HUES64 (cell line): ENCODE measurements around the gene SERPINI2.
"Not testable (repeated sequence)": the region's sequence is repeated elsewhere in the genome, so short reads cannot be mapped to it uniquely, and the experiment has no call there.

ENCODE experiments used
- H3K27ac ChIP-seq: 2 replicates; pipeline ENCODE4 v1.7.0; 2013; ENCODE audit warnings: low read depth, low read length, inconsistent platforms
- H3K27me3 ChIP-seq: 2 replicates; pipeline ENCODE4 v1.6.1; 2013; ENCODE audit warnings: mild to moderate bottlenecking, low read length; ENCODE audit not compliant: insufficient read depth
- H3K36me3 ChIP-seq: 2 replicates; pipeline ENCODE4 v1.6.1; 2013; ENCODE audit warnings: mild to moderate bottlenecking, low read length; ENCODE audit not compliant: insufficient read depth
- H3K4me1 ChIP-seq: 2 replicates; pipeline ENCODE4 v1.6.1; 2013; ENCODE audit warnings: mild to moderate bottlenecking, low read length, moderate library complexity; ENCODE audit not compliant: insufficient read depth
- H3K4me3 ChIP-seq: 2 replicates; pipeline ENCODE4 v1.5.1; 2013; ENCODE audit warnings: mild to moderate bottlenecking, low read length, moderate library complexity
- H3K9ac ChIP-seq: 2 replicates; pipeline ENCODE4 v1.6.1; 2013; ENCODE audit warnings: mild to moderate bottlenecking, low read depth, low read length
- H3K9me3 ChIP-seq: 2 replicates; pipeline ENCODE4 v1.6.1; 2013; ENCODE audit warnings: low read depth, low read length; ENCODE audit not compliant: insufficient read depth
- WGBS: fragments of 150-250, 120-280 bp; methylation state at CpG from one replicate; pipeline ENCODE4 v1.1.7; 2013; ENCODE audit warnings: missing lambda C conversion rate; 5-methylcytosine and 5-hydroxymethylcytosine counted together

Gene SERPINI2

DNA sequence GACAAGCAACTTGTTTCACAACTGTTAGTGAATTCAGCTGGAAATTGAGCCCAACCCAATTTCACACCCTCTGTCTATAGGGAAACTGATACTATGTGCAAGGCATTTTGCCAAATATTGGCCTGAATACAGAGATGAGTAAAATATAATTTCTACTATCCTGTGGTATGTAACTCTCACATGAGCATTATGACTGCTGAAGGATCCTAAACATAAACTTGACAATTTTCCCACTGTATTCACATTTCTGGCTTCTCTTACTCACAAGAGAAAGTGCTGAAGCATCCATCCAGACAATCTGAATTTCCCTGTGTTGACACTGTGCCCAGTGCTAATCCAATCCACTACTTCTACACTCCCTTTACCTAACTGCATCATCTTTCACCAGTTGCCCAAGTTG is 28.4 kb downstream of the SERPINI2 start:
- H3K9me3 ChIP-seq, result peaks cover under 1% of the 10 kb centered on the region; the same call in 1 of the 2 replicates
- no peaks in the 10 kb centered on the region for H3K27me3 ChIP-seq
- no peak overlapping the region for H3K9ac ChIP-seq
- no peaks in the 10 kb centered on the region for H3K36me3 ChIP-seq
- H3K4me3 ChIP-seq, result no peak overlapping the region
- peaks cover 2% of the 10 kb centered on the region; the same call in 1 of the 2 replicates for H3K4me1 ChIP-seq
- H3K27ac ChIP-seq, result no peak overlapping the region

DNA sequence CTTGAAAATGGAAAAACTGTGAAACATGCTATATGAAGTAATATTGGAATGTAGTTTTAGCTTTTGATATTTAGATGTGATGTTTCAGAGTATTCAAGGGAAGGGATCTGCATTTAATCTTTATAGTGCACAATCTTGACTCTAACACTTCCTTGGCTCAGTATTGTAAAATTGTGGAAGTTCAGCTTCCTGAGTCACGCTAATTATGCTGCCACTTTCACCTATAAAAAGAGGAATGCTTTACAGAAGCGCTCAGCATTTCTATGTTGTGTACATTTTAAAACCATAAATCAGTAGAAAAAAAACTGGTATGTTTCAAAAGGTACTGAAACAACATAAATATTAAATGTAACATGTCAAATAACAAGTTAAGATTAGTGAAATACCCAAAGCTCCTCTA is 32.6 kb downstream of the SERPINI2 start:
- H3K9me3 ChIP-seq, result peaks cover 3% of the 10 kb centered on the region; the same call in 1 of the 2 replicates
- no peaks in the 10 kb centered on the region for H3K36me3 ChIP-seq
- no peak overlapping the region for H3K27ac ChIP-seq
- H3K4me3 ChIP-seq, result no peak overlapping the region
- H3K9ac ChIP-seq, result no peak overlapping the region
- no peaks in the 10 kb centered on the region for H3K27me3 ChIP-seq
- 100% methylated on average over 1 of the region's 2 CpGs for WGBS
- no peaks in the 10 kb centered on the region for H3K4me1 ChIP-seq

DNA sequence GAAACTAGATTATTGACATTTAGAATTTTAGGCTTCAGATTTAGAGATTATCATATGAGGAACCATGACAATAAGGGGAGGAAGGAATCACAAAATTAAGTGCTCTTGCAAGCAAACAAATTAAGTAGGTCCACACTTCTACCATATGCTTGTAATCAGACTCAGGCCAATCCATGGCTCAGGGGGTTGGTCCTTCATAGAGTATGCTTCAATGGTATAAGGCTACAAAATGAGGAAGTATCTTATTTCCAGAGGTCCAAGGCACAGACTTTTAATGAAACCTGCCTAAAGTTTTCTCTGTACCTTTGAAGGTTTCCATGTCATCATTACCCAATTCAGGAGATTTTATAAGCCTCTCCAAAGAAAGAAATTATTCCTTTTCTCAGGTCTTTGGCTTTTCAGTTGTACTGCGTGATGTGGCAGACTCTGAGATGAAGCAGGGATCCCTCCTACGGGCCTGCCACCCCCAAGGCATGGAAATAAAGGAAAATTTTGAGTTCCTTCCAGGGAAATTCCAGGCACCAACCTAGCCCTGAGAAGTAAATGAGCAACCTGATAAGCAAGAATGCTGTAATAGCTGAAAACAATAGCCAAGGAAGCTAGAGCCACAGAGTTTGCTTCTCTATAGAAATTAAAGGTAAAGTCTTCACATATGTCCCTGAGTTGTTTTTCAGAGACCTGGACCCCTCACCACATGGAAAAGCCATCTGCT is 36.3 kb downstream of the SERPINI2 start:
- Histone ChIP-seq H3K27ac (no peak overlapping the region), H3K4me1 (no peaks in the 10 kb centered on the region), H3K4me3 (no peak overlapping the region), H3K27me3 (no peaks in the 10 kb centered on the region), H3K9ac (no peak overlapping the region), H3K36me3 (no peaks in the 10 kb centered on the region), H3K9me3 (peaks cover 3% of the 10 kb centered on the region; the same call in 1 of the 2 replicates)
- 85% methylated on average over 2 of the region's 2 CpGs for WGBS

DNA sequence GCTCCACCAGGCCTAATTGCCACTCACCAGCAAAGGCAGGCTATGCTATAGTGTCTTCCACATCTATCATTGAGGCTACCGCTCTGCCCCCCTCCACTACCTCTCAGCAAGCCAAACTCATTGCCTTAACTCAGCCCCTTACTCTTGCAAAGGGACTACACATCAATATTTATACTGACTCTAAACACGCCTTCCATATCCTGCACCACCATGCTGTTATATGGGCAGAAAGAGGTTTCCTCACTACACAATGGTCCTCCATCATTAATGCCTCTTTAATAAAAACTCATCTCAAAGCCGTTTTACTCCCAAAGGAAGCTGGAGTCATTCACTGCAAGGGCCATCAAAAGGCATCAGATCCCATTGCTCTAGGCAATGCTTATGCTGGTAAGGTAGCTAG is 46.9 kb downstream of the SERPINI2 start:
- H3K9me3 ChIP-seq, H3K27ac ChIP-seq, H3K36me3 ChIP-seq, H3K9ac ChIP-seq, H3K4me3 ChIP-seq, H3K4me1 ChIP-seq, H3K27me3 ChIP-seq: not testable (repeated sequence)
- WGBS, result 95% methylated on average over 3 of the region's 3 CpGs

DNA sequence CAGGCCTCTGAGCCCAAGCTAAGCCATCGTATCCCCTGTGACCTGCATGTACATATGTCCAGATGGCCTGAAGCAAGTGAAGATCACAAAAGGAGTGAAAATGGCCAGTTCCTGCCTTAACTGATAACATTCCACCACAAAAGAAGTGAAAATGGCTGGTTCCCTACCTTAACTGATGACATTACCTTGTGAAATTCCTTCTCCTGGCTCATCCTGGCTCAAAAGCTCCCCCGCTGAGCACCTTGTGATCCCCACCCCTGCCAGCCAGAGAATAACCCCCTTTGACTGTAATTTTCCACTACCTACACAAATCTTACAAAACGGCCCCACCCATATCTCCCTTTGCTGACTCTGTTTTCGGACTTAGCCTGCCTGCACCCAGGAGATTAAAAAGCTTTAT is 51.4 kb downstream of the SERPINI2 start:
- not testable (repeated sequence) for H3K27me3 ChIP-seq, H3K9ac ChIP-seq, H3K36me3 ChIP-seq, H3K4me1 ChIP-seq, H3K4me3 ChIP-seq, H3K9me3 ChIP-seq, H3K27ac ChIP-seq
- WGBS, result 86% methylated on average over 4 of the region's 4 CpGs

DNA sequence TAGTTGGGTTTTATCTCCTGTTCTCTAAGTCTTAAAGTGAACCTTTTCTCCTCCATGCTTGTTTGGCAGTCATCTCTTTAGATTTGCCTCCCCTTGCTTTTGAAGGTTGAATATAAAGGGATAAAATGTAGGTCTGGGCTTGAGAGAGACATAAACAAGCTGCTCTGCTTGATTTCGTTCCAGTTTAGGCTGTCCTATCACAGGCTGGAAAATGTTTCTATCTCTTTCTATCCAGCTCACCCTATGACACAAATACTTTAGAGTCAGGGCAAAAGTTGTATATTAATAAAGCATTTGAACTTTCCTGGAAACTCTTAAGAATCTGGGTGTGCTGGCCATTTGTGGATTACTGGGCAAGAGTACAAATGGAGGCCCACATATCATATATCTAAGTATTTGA is 64.2 kb downstream of the SERPINI2 start:
- no peak overlapping the region for H3K9ac ChIP-seq
- no peaks in the 10 kb centered on the region for H3K27me3 ChIP-seq
- H3K9me3 ChIP-seq, result no peaks in the 10 kb centered on the region
- 90% methylated on average over 1 of the region's 1 CpG for WGBS
- no peak overlapping the region for H3K4me3 ChIP-seq
- no peak overlapping the region for H3K27ac ChIP-seq
- no peaks in the 10 kb centered on the region for H3K36me3 ChIP-seq
- peaks cover 4% of the 10 kb centered on the region; the same call in 1 of the 2 replicates for H3K4me1 ChIP-seq

DNA sequence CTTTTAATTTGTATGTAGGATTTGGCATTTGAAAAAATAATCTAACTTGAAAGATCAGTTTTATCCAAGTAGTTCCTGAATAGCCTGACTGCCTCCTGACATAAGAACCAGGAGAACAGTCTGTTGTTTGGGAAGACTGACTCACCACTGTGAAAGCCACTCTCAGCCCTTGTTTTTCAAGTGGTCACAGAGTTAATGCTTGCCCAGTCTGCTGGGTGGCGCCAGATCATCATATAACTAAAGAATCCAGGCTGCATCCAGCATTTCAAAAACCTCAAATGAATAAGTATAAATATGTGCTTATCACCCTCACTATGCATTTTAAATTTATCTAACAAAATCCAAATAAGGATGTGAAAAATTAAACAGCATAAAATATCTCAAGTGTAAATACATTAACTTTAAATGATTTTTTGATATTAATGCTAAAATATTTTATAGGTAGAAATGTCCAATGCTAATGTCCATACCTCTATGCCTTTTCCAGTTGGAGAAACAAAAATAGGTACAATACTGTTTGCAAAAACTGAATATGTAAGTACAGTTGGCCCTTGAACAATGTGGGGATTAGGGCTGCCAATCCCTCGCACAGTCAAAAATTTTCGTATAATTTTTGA is 66.9 kb downstream of the SERPINI2 start:
- H3K9ac ChIP-seq, result no peak overlapping the region
- H3K9me3 ChIP-seq, result no peaks in the 10 kb centered on the region
- no peaks in the 10 kb centered on the region for H3K36me3 ChIP-seq
- H3K4me3 ChIP-seq, result no peak overlapping the region
- no peaks in the 10 kb centered on the region for H3K27me3 ChIP-seq
- 67% methylated on average over 3 of the region's 3 CpGs for WGBS
- H3K4me1 ChIP-seq, result peaks cover 4% of the 10 kb centered on the region; the same call in 1 of the 2 replicates
- H3K27ac ChIP-seq, result no peak overlapping the region

DNA sequence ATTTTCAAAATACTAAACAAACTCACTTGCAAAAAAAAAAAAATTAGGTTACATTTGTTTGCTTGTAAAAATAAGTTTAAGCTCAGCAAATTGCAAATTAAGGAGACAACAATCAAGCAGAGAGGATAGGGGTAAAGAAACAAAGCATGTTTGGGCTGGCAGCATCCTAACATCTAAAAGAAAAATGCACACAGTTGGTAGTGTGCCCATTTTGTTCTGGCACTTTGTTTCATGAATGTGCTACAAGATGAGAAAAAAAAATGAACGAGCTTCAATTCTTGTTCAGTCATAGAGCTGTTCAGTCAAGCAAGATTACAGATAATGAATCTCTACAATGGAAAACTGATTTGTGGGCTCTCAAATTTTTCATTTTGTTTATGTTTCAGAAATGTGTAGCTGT is 76.0 kb downstream of the SERPINI2 start:
- Histone ChIP-seq H3K9ac (no peak overlapping the region), H3K9me3 (no peaks in the 10 kb centered on the region), H3K27ac (no peak overlapping the region), H3K36me3 (no peaks in the 10 kb centered on the region), H3K27me3 (no peaks in the 10 kb centered on the region), H3K4me1 (peaks cover 15% of the 10 kb centered on the region; the same call in 1 of the 2 replicates), H3K4me3 (no peak overlapping the region)
- 93% methylated on average over 1 of the region's 1 CpG for WGBS

DNA sequence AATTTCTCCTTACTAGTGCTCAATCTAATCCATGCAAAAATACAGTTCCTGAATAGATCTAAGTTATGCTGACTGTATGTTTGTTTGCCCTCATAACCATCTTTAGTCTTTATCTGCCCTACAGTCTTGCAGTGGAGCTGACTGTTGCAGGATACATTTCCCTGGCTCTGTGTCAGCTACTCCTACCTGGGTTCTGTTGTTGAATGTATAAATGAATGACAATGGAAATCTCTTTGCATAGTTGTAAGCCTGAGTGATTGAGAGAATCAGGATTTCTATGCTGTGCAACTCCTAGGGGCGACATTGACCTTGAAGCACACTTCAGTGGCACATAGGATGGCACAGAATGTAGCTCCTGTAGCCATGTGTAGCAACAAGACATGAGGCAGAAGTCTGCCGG is 77.8 kb downstream of the SERPINI2 start:
- no peak overlapping the region for H3K4me3 ChIP-seq
- no peak overlapping the region; the same call in 1 of the 2 replicates for H3K27ac ChIP-seq

DNA sequence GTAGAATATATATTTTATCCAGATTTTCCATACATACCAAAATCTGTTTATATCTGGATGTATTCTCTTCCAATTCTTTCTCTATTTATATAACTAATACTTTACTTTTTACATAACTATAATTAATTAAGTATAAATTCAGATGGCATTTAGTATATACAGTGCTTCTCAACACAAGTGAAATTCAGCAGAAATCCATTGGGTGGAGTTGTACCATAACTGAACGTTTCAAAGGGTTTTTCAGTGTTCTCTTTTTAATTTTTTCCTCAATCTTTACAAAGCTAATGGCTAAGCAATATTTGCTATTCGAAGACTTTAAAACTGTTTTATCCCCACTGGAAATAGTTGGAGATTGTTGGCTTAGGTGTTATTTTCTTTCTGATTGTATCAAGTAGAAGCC is 79.8 kb downstream of the SERPINI2 start:
- 82% methylated on average over 2 of the region's 2 CpGs for WGBS
- no peak overlapping the region for H3K27ac ChIP-seq
- no peaks in the 10 kb centered on the region for H3K9me3 ChIP-seq
- no peak overlapping the region for H3K9ac ChIP-seq
- no peaks in the 10 kb centered on the region for H3K27me3 ChIP-seq
- H3K4me3 ChIP-seq, result no peak overlapping the region
- H3K4me1 ChIP-seq, result peaks cover 15% of the 10 kb centered on the region; the same call in 1 of the 2 replicates
- H3K36me3 ChIP-seq, result no peaks in the 10 kb centered on the region

More for the DNA sequence above, 77.8 kb downstream of the SERPINI2 start:
- Histone ChIP-seq H3K9ac (no peak overlapping the region), H3K9me3 (no peaks in the 10 kb centered on the region), H3K27me3 (no peaks in the 10 kb centered on the region), H3K36me3 (no peaks in the 10 kb centered on the region), H3K4me1 (peaks cover 15% of the 10 kb centered on the region; the same call in 1 of the 2 replicates)
- WGBS, result 83% methylated on average over 2 of the region's 2 CpGs
